ENCODE data around the gene PDE1A.

- TF ChIP-seq, protein P1, sequence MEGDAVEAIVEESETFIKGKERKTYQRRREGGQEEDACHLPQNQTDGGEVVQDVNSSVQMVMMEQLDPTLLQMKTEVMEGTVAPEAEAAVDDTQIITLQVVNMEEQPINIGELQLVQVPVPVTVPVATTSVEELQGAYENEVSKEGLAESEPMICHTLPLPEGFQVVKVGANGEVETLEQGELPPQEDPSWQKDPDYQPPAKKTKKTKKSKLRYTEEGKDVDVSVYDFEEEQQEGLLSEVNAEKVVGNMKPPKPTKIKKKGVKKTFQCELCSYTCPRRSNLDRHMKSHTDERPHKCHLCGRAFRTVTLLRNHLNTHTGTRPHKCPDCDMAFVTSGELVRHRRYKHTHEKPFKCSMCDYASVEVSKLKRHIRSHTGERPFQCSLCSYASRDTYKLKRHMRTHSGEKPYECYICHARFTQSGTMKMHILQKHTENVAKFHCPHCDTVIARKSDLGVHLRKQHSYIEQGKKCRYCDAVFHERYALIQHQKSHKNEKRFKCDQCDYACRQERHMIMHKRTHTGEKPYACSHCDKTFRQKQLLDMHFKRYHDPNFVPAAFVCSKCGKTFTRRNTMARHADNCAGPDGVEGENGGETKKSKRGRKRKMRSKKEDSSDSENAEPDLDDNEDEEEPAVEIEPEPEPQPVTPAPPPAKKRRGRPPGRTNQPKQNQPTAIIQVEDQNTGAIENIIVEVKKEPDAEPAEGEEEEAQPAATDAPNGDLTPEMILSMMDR (IDR thresholded peaks at IDR 0.05) = no peak
- TF ChIP-seq POLR2A (IDR thresholded peaks at IDR 0.05) = no peak
- TF ChIP-seq EP300 (IDR thresholded peaks at IDR 0.05) = no peak
- TF ChIP-seq POLR2AphosphoS5 (IDR thresholded peaks at IDR 0.05) = no peak
Measured at GRCh38 chr2:182420669-182421068, 6.2 kb downstream of the PDE1A start.

Data from stomach (tissue), 4 donors.